ENCODE data around the gene ST6GALNAC4. TPM values are rescaled to one million over a fixed set of nuclear protein-coding genes. Genes with fewer than 3 reads are reported as not detected.

The ST6GALNAC4 gene
- total and polyA plus RNA-seq, 2 donors (not counting 1 experiment from before 2014, with no cell fraction given): 80.5 to 199 TPM

GRCh38 chr9:127947841-127948710 is 31.2 kb upstream of the ST6GALNAC4 start:
- Histone ChIP-seq H3K4me2 (replicated peaks; ENCODE audit: low read depth, low read length, poor library complexity, severe bottlenecking) (no peak overlapping the region), H3K27ac (ENCODE audit: low read length in 2 of 2) (peak overlapping the region in 1 of 2 donors; percentile 19)
- WGBS (ENCODE audit: insufficient coverage): 86% methylated on average over 14 of the region's 17 CpGs

More at GRCh38 chr9:127947841-127948710, 31.2 kb upstream of the ST6GALNAC4 start:
- Mint-ChIP-seq H3K9me3 (ENCODE audit: insufficient read depth) (no peaks in the 10 kb centered on the region), H3K27me3 (no peaks in the 10 kb centered on the region), H3K27ac (peak overlapping the region; percentile 41), H3K4me3 (no peak overlapping the region), H3K4me1 (peaks cover 28% of the 10 kb centered on the region)
- no peak for DNase-seq
- H3K4me1 ChIP-seq (ENCODE audit: control insufficient read depth in 2 of 2, insufficient read depth in 2 of 2, low read length in 2 of 2): peaks cover 13 to 14% of the 10 kb centered on the region in 2 donors
- no peak overlapping the region for H2AFZ ChIP-seq (ENCODE audit: insufficient read depth, low read depth, low read length, poor library complexity, severe bottlenecking)
- CTCF ChIA-PET: interaction anchor here (0.6 to 12.6 kb wide), 3 partner anchors 8 to 88 kb away, joined by 3 to 310 read pairs (median 85); partner anchors contain the start of gene PIP5KL1
- intact Hi-C loops (cut with micrococcal nuclease): no loop called here
- no peaks in the 10 kb centered on the region for H3K27me3 ChIP-seq (replicated peaks in 1 of 4; ENCODE audit: control extremely low read depth in 1 of 4, control insufficient read depth in 3 of 4, insufficient read depth in 4 of 4, low read length in 3 of 4)
- H3K9me3 ChIP-seq (ENCODE audit: control extremely low read depth in 1 of 3, control insufficient read depth in 2 of 3, insufficient read depth in 1 of 3, low read length in 2 of 3): no peaks in the 10 kb centered on the region
- POLR2A ChIA-PET: no interaction called here
- no peak for TF ChIP-seq EZH2 (IDR thresholded peaks at IDR 0.05; ENCODE audit: borderline replicate concordance, insufficient read depth, low read depth, low read length, poor library complexity, severe bottlenecking)
- TF ChIP-seq CTCF (IDR thresholded peaks at IDR 0.05): no peak
- H3K4me3 ChIP-seq (ENCODE audit: control extremely low read depth in 1 of 5, extremely low read depth in 1 of 5, insufficient read depth in 1 of 5, low read depth in 2 of 5, low read length in 4 of 5): no peak overlapping the region
- H3K36me3 ChIP-seq (replicated peaks in 1 of 2; ENCODE audit: control extremely low read depth in 1 of 2, control insufficient read depth in 1 of 2, extremely low read depth in 1 of 2, insufficient read depth in 2 of 2, low read length in 1 of 2): peaks cover 0 to 69% of the 10 kb centered on the region in 2 experiments
- H3K79me2 ChIP-seq (ENCODE audit: control insufficient read depth, insufficient read depth, low read length): peaks cover 44% of the 10 kb centered on the region
- peaks cover 89% of the 10 kb centered on the region for H4K20me1 ChIP-seq (ENCODE audit: control insufficient read depth, insufficient read depth, low read length, poor library complexity, severe bottlenecking)
- ATAC-seq (ENCODE audit: low read depth): no peak
- no peak overlapping the region for H3K9ac ChIP-seq (ENCODE audit: low read length)

All from B cell (primary cell).